Trophoblast cell (in vitro differentiated cells and primary cell): ENCODE results near the gene SECTM1.

ENCODE experiments used
- DNase-seq, 2 donors: peaks; one replicate each; pipeline ENCODE4 v3.0.0-alpha.2; 2016
- H2AFZ ChIP-seq: 2 replicates; pipeline ENCODE4 v1.6.1; 2013; ENCODE audit warnings: low read length, moderate library complexity, mild to moderate bottlenecking; ENCODE audit not compliant: insufficient read depth, poor library complexity
- H2AK5ac ChIP-seq: 2 replicates; pipeline ENCODE4 v1.6.1; 2013; ENCODE audit warnings: mild to moderate bottlenecking, low read length
- H2BK120ac ChIP-seq: 2 replicates; pipeline ENCODE4 v1.6.1; 2013; ENCODE audit warnings: low read length, mild to moderate bottlenecking, moderate library complexity; ENCODE audit not compliant: insufficient read depth, poor library complexity
- H2BK12ac ChIP-seq: 2 replicates; pipeline ENCODE4 v1.6.1; 2013; ENCODE audit warnings: mild to moderate bottlenecking, low read length, moderate library complexity
- H2BK5ac ChIP-seq: 2 replicates; pipeline ENCODE4 v1.6.1; 2013; ENCODE audit warnings: low read length, low read depth, moderate library complexity, mild to moderate bottlenecking; ENCODE audit not compliant: poor library complexity
- H3K14ac ChIP-seq: 2 replicates; pipeline ENCODE4 v1.6.1; 2013; ENCODE audit warnings: mild to moderate bottlenecking, low read length
- H3K18ac ChIP-seq: 2 replicates; pipeline ENCODE4 v1.6.1; 2013; ENCODE audit warnings: mild to moderate bottlenecking, low read length
- H3K23ac ChIP-seq: 2 replicates; pipeline ENCODE4 v1.6.1; 2013; ENCODE audit warnings: low read length
- H3K27ac ChIP-seq: 2 replicates; pipeline ENCODE4 v1.5.1; 2013; ENCODE audit warnings: low read depth, mild to moderate bottlenecking, inconsistent platforms, low read length, moderate library complexity
- H3K27me3 ChIP-seq: 2 replicates; pipeline ENCODE4 v1.6.1; 2013; ENCODE audit warnings: inconsistent platforms, mild to moderate bottlenecking, low read length, moderate library complexity; ENCODE audit not compliant: insufficient read depth
- H3K36me3 ChIP-seq, 2 experiments: 1 replicate in 1 of 2; 2 replicates in 1 of 2; pipeline ENCODE4 v1.6.1; 2013; ENCODE audit warnings: low read length in 2 of 2, mild to moderate bottlenecking in 2 of 2, moderate library complexity in 1 of 2; ENCODE audit not compliant: insufficient read depth in 2 of 2, control insufficient read depth in 1 of 2
- H3K4ac ChIP-seq: 2 replicates; pipeline ENCODE4 v1.6.1; 2013; ENCODE audit warnings: low read depth, mild to moderate bottlenecking, low read length, moderate library complexity
- H3K4me1 ChIP-seq, 2 experiments: 1 replicate in 1 of 2; 2 replicates in 1 of 2; pipeline ENCODE4 v1.6.1; 2013; ENCODE audit warnings: low read length in 2 of 2, mild to moderate bottlenecking in 2 of 2, moderate library complexity in 1 of 2; ENCODE audit not compliant: insufficient read depth in 2 of 2, control insufficient read depth in 1 of 2
- H3K4me2 ChIP-seq: 2 replicates; pipeline ENCODE4 v1.6.1; 2013; ENCODE audit warnings: inconsistent platforms, mild to moderate bottlenecking, low read length, moderate library complexity
- H3K4me3 ChIP-seq: 2 replicates; pipeline ENCODE4 v1.5.1; 2013; ENCODE audit warnings: mild to moderate bottlenecking, low read depth, low read length, inconsistent platforms
- H3K79me1 ChIP-seq: one replicate; pipeline ENCODE4 v1.6.1; 2013; ENCODE audit warnings: low read length
- H3K79me2 ChIP-seq: 2 replicates; pipeline ENCODE4 v1.6.1; 2013; ENCODE audit warnings: low read length, mild to moderate bottlenecking; ENCODE audit not compliant: control insufficient read depth, insufficient read depth, poor library complexity
- H3K9ac ChIP-seq: 2 replicates; pipeline ENCODE4 v1.6.1; 2013; ENCODE audit warnings: mild to moderate bottlenecking, low read length
- H3K9me3 ChIP-seq: 2 replicates; pipeline ENCODE4 v1.6.1; 2013; ENCODE audit warnings: low read depth, mild to moderate bottlenecking, control low read depth, inconsistent platforms, low read length; ENCODE audit not compliant: insufficient read depth
- H4K12ac ChIP-seq: 2 replicates; pipeline ENCODE4 v1.6.1; 2013; ENCODE audit warnings: low read depth, mild to moderate bottlenecking, low read length, moderate library complexity
- H4K8ac ChIP-seq: 2 replicates; pipeline ENCODE4 v1.6.1; 2013; ENCODE audit warnings: low read depth, mild to moderate bottlenecking, low read length, moderate library complexity
- H4K91ac ChIP-seq: one replicate; pipeline ENCODE4 v1.6.1; 2013; ENCODE audit warnings: low read depth, mild to moderate bottlenecking, low read length, moderate library complexity
- WGBS: extraction: QIAGEN DNeasy Blood & Tissue Kit; methylation state at CpG from one replicate; pipeline ENCODE4 v1.1.7; 2013; ENCODE audit warnings: missing lambda C conversion rate; ENCODE audit not compliant: insufficient read length, insufficient coverage; ENCODE audit errors: extremely low coverage; 5-methylcytosine and 5-hydroxymethylcytosine counted together

SECTM1 gene

DNA sequence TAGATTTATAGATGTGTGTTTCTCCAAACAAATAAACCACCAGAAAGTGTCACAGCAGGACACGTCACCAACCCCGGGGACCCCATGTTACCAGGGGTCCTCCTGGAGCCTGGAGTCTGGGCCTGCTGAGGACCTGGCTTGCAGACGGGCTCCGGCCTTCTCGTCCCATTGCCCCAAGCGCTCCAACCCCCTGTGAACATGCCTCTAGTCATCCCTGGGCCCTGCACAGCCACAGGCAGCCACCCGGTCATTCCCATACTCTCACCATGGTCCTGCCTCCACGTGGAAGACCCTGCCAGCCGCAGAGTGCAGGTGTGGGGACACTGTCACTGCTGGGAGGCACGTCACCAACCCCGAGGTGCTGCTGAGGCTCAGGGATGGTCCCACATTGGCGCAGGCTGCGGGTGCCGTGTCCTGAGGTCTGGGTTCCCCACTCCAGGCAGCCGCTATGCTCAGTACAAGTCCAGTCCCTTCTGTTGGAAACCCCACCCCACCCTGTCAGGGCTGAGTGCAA is 4.5 kb downstream of the SECTM1 start:
- no peak overlapping the region for H4K12ac ChIP-seq
- H3K4me2 ChIP-seq = no peak overlapping the region
- no peak overlapping the region for H2AFZ ChIP-seq
- H3K36me3 ChIP-seq = no peaks in the 10 kb centered on the region
- no peak overlapping the region for H3K9ac ChIP-seq
- no peak overlapping the region for H2AK5ac ChIP-seq
- DNase-seq = no peak
- no CpG with 5 or more reads among the region's 15 CpGs for WGBS
- peaks cover 9 to 10% of the 10 kb centered on the region in 2 experiments for H3K4me1 ChIP-seq
- H3K27me3 ChIP-seq = peaks cover 21% of the 10 kb centered on the region
- H3K9me3 ChIP-seq = peaks cover 6% of the 10 kb centered on the region
- no peak overlapping the region for H3K23ac ChIP-seq
- H3K79me1 ChIP-seq = no peaks in the 10 kb centered on the region
- H3K4ac ChIP-seq = no peak overlapping the region
- no peak overlapping the region for H3K27ac ChIP-seq
- H4K91ac ChIP-seq = no peak overlapping the region
- H2BK120ac ChIP-seq = no peak overlapping the region
- no peak overlapping the region for H2BK12ac ChIP-seq
- no peak overlapping the region for H3K18ac ChIP-seq
- H4K8ac ChIP-seq = no peak overlapping the region
- no peak overlapping the region for H3K14ac ChIP-seq
- H3K4me3 ChIP-seq = no peak overlapping the region
- H2BK5ac ChIP-seq = no peak overlapping the region
- H3K79me2 ChIP-seq = no peaks in the 10 kb centered on the region

GRCh38 chr17:82328141-82328993 is 5.2 kb downstream of the SECTM1 start:
- Histone ChIP-seq H2BK12ac (no peak overlapping the region), H2BK5ac (no peak overlapping the region)
- WGBS = no CpG with 5 or more reads among the region's 28 CpGs

DNA sequence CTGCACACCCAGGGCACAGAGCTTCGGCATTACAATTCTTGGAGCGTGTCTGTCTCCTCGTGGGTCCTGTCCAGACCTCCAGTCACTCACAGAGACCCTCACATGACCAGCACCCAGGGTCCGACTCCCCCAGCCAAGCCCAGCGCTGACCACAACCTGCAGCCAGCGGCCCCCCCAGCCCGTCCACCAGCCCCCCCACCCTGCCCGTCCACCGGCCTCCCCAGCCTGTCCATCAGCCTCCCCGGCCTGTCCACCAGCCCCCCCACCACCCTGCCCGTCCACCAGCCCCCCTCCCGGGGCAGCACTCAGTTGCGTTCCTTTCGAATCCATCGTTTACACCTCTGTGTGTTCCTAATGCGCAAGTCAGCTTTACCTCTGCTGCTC is 5.8 kb downstream of the SECTM1 start:
- Histone ChIP-seq H4K8ac (no peak overlapping the region), H2BK5ac (no peak overlapping the region), H3K79me2 (no peaks in the 10 kb centered on the region), H3K27me3 (peaks cover 8% of the 10 kb centered on the region), H3K4me2 (no peak overlapping the region), H3K4me1 (no peaks in the 10 kb centered on the region), H2AFZ (no peak overlapping the region), H2BK12ac (no peak overlapping the region), H3K9me3 (peaks cover 6% of the 10 kb centered on the region), H3K4me3 (no peak overlapping the region), H3K79me1 (no peaks in the 10 kb centered on the region), H2AK5ac (no peak overlapping the region), H4K12ac (no peak overlapping the region), H3K18ac (no peak overlapping the region), H2BK120ac (no peak overlapping the region), H4K91ac (no peak overlapping the region), H3K14ac (no peak overlapping the region), H3K23ac (no peak overlapping the region), H3K9ac (no peak overlapping the region), H3K27ac (no peak overlapping the region), H3K36me3 (no peaks in the 10 kb centered on the region), H3K4ac (no peak overlapping the region)
- no peak for DNase-seq
- WGBS = no CpG with 5 or more reads among the region's 16 CpGs

More at GRCh38 chr17:82328141-82328993, 5.2 kb downstream of the SECTM1 start:
- Histone ChIP-seq H3K79me1 (no peaks in the 10 kb centered on the region), H2AFZ (no peak overlapping the region), H3K4me1 (peaks cover 5% of the 10 kb centered on the region in 2 experiments), H3K9me3 (peaks cover 6% of the 10 kb centered on the region), H2BK120ac (no peak overlapping the region), H3K36me3 (no peaks in the 10 kb centered on the region), H3K4me2 (no peak overlapping the region), H3K14ac (no peak overlapping the region), H3K79me2 (no peaks in the 10 kb centered on the region), H4K12ac (no peak overlapping the region), H3K18ac (no peak overlapping the region), H4K8ac (no peak overlapping the region), H3K23ac (no peak overlapping the region), H2AK5ac (no peak overlapping the region), H3K27ac (no peak overlapping the region), H3K4me3 (no peak overlapping the region), H3K27me3 (peaks cover 15% of the 10 kb centered on the region), H4K91ac (no peak overlapping the region), H3K4ac (no peak overlapping the region), H3K9ac (no peak overlapping the region)
- DNase-seq = no peak

DNA sequence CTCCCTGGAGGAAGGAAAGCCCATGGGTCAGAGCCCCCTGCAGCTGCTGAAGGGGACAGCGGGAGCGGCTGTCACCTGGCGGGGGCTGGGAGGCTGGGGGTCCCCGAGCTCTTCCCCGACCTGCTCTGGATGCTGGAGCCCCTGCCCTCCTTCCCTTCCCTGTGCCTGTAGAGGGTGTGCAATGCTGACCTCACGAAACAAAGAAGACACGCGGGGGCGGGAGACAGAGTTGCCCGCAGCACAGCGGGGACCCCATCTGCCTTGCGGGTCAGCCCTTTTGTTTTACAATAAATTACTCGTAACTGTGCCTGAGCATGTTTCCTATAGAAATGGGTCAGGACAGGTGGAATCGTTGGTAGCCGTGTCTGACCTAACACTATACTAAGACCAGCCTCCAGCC is 6.3 kb downstream of the SECTM1 start:
- Histone ChIP-seq H3K4ac (no peak overlapping the region), H4K12ac (no peak overlapping the region), H3K79me2 (no peaks in the 10 kb centered on the region), H3K27ac (no peak overlapping the region), H2BK120ac (no peak overlapping the region), H2BK12ac (no peak overlapping the region), H3K9me3 (peaks cover 3% of the 10 kb centered on the region), H3K4me3 (no peak overlapping the region), H2AFZ (no peak overlapping the region), H2BK5ac (no peak overlapping the region), H4K8ac (no peak overlapping the region), H3K18ac (no peak overlapping the region), H3K23ac (no peak overlapping the region), H3K14ac (no peak overlapping the region), H3K79me1 (no peaks in the 10 kb centered on the region), H3K36me3 (no peaks in the 10 kb centered on the region), H2AK5ac (no peak overlapping the region), H3K9ac (no peak overlapping the region), H3K4me1 (no peaks in the 10 kb centered on the region), H4K91ac (no peak overlapping the region), H3K4me2 (no peak overlapping the region), H3K27me3 (peaks cover 4% of the 10 kb centered on the region)
- WGBS = no CpG with 5 or more reads among the region's 15 CpGs
- no peak for DNase-seq
